T-helper 1 cell (primary cell): ENCODE results near the gene BACH1.

ENCODE experiments used
- DNase-seq, 5 donors: peaks; one replicate each; pipeline ENCODE4 v3.0.0-alpha.2; 2012 to 2020

The BACH1 gene

GRCh38 chr21:29295066-29295650 is 3.6 kb upstream of the BACH1 start:
- peak in 4 of 5 donors; percentile 13 to 36 (median 27) for DNase-seq

GRCh38 chr21:29296446-29296845 is 2.3 kb upstream of the BACH1 start:
- DNase-seq: no peak

GRCh38 chr21:29297483-29298347 is 1.0 kb upstream of the BACH1 start:
- no peak for DNase-seq

- DNase-seq: peak; percentile 38 to 67 (median 57)
These were observed 559 bp downstream of the BACH1 start for GRCh38 chr21:29299046-29299915.

- peak in 4 of 5 donors; percentile 10 to 77 (median 17) for DNase-seq
These were observed 1.4 kb downstream of the BACH1 start for GRCh38 chr21:29299916-29300806.

GRCh38 chr21:29300807-29301138 is 2.1 kb downstream of the BACH1 start:
- no peak for DNase-seq

- no peak for DNase-seq
These were observed 3.0 kb downstream of the BACH1 start for GRCh38 chr21:29301691-29302090.

- DNase-seq: no peak
These were observed 3.7 kb downstream of the BACH1 start for GRCh38 chr21:29302359-29302875.

- no peak for DNase-seq
These were observed 4.6 kb downstream of the BACH1 start for GRCh38 chr21:29303288-29303687.

- DNase-seq: no peak
These were observed 5.9 kb downstream of the BACH1 start for GRCh38 chr21:29304597-29304996.

GRCh38 chr21:29305068-29305467 is 6.3 kb downstream of the BACH1 start:
- DNase-seq: no peak

- no peak for DNase-seq
These were observed 6.8 kb downstream of the BACH1 start for GRCh38 chr21:29305561-29305960.

- no peak for DNase-seq
These were observed 8.2 kb downstream of the BACH1 start for GRCh38 chr21:29306920-29307319.

GRCh38 chr21:29307718-29308455 is 9.2 kb downstream of the BACH1 start:
- DNase-seq: no peak

- no peak for DNase-seq
These were observed 9.7 kb downstream of the BACH1 start for GRCh38 chr21:29308456-29308783.

- DNase-seq: no peak
These were observed 11.0 kb downstream of the BACH1 start for GRCh38 chr21:29309703-29310102.

GRCh38 chr21:29311802-29312201 is 13.1 kb downstream of the BACH1 start:
- DNase-seq: no peak

- no peak for DNase-seq
These were observed 14.3 kb downstream of the BACH1 start for GRCh38 chr21:29312981-29313380.

GRCh38 chr21:29313662-29314408 is 15.1 kb downstream of the BACH1 start:
- DNase-seq: no peak

GRCh38 chr21:29315131-29315749 is 16.5 kb downstream of the BACH1 start:
- DNase-seq: no peak
